Common myeloid progenitor, CD34-positive (primary cell): Measurements from ENCODE around the gene ANKRD42.
"Not testable (repeated sequence)": the region's sequence is repeated elsewhere in the genome, so short reads cannot be mapped to it uniquely, and the experiment has no call there.

Experiments used
- CTCF ChIA-PET: fragments of 350-600 bp; sonication (Branson Sonifier 250); formaldehyde crosslinking; loops from one replicate; lab custom pipeline; 2021; ENCODE audit warnings: antibody characterized with exemption; lab: Charles Lee
- POLR2A ChIA-PET: fragments of 350-600 bp; sonication (Branson Sonifier 250); formaldehyde crosslinking; loops from one replicate; lab custom pipeline; 2021; ENCODE audit warnings: antibody characterized with exemption; lab: Charles Lee
- DNase-seq, 3 donors: peaks; one replicate each; pipeline versions ENCODE4 v3.0.0 to v3.0.0-alpha.2; 2013
- H3K27ac ChIP-seq, 2 experiments: 1 replicate in 1 of 2; 2 replicates in 1 of 2; pipeline ENCODE4 v1.7.0; 2013; ENCODE audit warnings: inconsistent platforms in 2 of 2, low read length in 2 of 2, mild to moderate bottlenecking in 2 of 2, low read depth in 1 of 2, moderate library complexity in 1 of 2; ENCODE audit not compliant: severe bottlenecking in 2 of 2, insufficient read depth in 1 of 2, poor library complexity in 1 of 2
- H3K27me3 ChIP-seq, 5 experiments: replicated peaks in 2 of 5; 1 replicate in 3 of 5; 2 replicates in 2 of 5; pipeline versions ENCODE4 v1.6.1 to v1.7.0; 2013; ENCODE audit warnings: low read length in 4 of 5, mild to moderate bottlenecking in 2 of 5, moderate library complexity in 2 of 5, inconsistent platforms in 1 of 5; ENCODE audit not compliant: insufficient read depth in 5 of 5, control insufficient read depth in 4 of 5
- H3K36me3 ChIP-seq, 4 experiments: 1 replicate in 2 of 4; 2 replicates in 2 of 4; pipeline versions ENCODE4 v1.6.1 to v1.7.0; 2013; ENCODE audit warnings: low read length in 3 of 4, control low read depth in 1 of 4, mild to moderate bottlenecking in 1 of 4; ENCODE audit not compliant: control insufficient read depth in 4 of 4, insufficient read depth in 4 of 4
- H3K4me1 ChIP-seq, 4 experiments: 1 replicate in 3 of 4; 2 replicates in 1 of 4; pipeline versions ENCODE4 v1.6.1 to v1.7.1; 2013; ENCODE audit warnings: low read length in 3 of 4, mild to moderate bottlenecking in 3 of 4, control low read depth in 1 of 4, inconsistent platforms in 1 of 4, moderate library complexity in 1 of 4; ENCODE audit not compliant: control insufficient read depth in 4 of 4, insufficient read depth in 4 of 4; ENCODE audit errors: control extremely low read depth in 1 of 4
- H3K4me3 ChIP-seq, 7 experiments: 1 replicate in 4 of 7; 2 replicates in 3 of 7; pipeline versions ENCODE4 v1.5.1 to v1.7.0; 2013; ENCODE audit warnings: mild to moderate bottlenecking in 7 of 7, low read length in 6 of 7, moderate library complexity in 6 of 7, inconsistent platforms in 2 of 7, low read depth in 2 of 7, control low read depth in 1 of 7; ENCODE audit not compliant: insufficient read depth in 4 of 7, control insufficient read depth in 1 of 7; ENCODE audit errors: extremely low read depth in 1 of 7
- H3K9me3 ChIP-seq, 5 experiments: 1 replicate in 4 of 5; 2 replicates in 1 of 5; pipeline versions ENCODE4 v1.6.1 to v1.7.1; 2013; ENCODE audit warnings: low read length in 4 of 5, mild to moderate bottlenecking in 2 of 5, inconsistent platforms in 1 of 5, low read depth in 1 of 5, moderate library complexity in 1 of 5; ENCODE audit not compliant: control insufficient read depth in 4 of 5, insufficient read depth in 2 of 5; ENCODE audit errors: control extremely low read depth in 1 of 5
- WGBS: methylation state at CpG from one replicate; pipeline ENCODE4 v1.1.5; 2013; ENCODE audit not compliant: insufficient coverage; 5-methylcytosine and 5-hydroxymethylcytosine counted together

ANKRD42 gene

DNA sequence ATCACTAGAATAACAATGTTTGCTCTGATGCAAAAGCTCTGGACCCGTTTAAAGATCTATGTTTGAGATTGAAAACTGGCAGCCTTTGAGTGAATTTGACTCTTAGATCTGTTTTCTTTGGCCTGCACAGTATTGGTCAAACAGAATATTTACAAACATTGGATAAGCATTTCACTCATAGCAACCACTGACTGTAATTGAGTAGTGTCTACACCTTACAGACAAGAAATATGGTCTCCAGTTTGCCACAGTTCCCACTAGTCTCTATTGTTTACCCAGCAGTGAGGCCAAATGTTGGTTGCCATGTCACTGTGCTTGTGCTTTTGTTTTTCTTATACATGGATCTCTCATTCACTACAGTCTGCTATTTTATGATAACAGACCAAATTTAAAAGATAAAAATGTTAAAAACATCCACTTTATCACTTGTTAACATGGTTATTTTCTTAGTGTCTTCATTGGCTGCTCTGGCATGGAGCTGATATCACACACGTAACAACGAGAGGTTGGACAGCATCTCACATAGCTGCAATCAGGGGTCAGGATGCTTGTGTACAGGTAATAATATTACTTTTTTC lies 12.2 kb downstream of the ANKRD42 start:
- H3K27me3 ChIP-seq = no peaks in the 10 kb centered on the region
- H3K4me3 ChIP-seq = no peak overlapping the region
- no CpG with 5 or more reads among the region's 3 CpGs for WGBS
- DNase-seq = peak in 1 of 3 donors; percentile 14
- no peak overlapping the region for H3K27ac ChIP-seq
- POLR2A ChIA-PET = no interaction called here
- H3K4me1 ChIP-seq = no peaks in the 10 kb centered on the region
- H3K9me3 ChIP-seq = no peaks in the 10 kb centered on the region
- H3K36me3 ChIP-seq = peaks cover 0 to 7% (median 3%) of the 10 kb centered on the region in 4 experiments
- CTCF ChIA-PET = interaction anchor here (1.4 kb wide), 1 partner anchor 47 kb away, joined by 3 read pairs; no protein-coding TSS in a partner anchor

DNA sequence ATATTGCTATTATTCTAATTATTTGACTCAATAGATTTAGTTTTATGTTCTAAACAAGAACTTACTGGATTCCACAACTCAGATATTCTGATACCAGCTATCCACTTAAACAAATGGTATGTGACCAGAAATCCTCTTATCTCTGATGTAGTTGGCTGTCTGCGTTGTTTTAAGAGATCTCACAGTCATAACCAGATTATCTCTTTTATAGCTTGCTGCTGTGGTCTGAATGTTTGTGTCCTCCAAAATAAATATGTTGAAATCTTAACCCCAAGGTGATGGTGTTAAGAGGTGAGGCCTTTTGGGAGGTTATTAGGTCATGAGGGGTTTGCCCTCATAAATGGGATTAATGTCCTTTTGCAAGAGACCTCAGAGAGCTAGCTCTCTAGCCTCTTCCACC lies 12.7 kb downstream of the ANKRD42 start:
- CTCF ChIA-PET = interaction anchor here (1.4 kb wide), 2 partner anchors 12 to 47 kb away, joined by 3 to 4 read pairs; no protein-coding TSS in a partner anchor
- H3K4me1 ChIP-seq = no peaks in the 10 kb centered on the region
- DNase-seq = no peak
- no CpG with 5 or more reads among the region's 1 CpG for WGBS
- no peak overlapping the region for H3K27ac ChIP-seq
- H3K36me3 ChIP-seq = peaks cover 0 to 9% (median 3%) of the 10 kb centered on the region in 4 experiments
- no peaks in the 10 kb centered on the region for H3K9me3 ChIP-seq
- H3K27me3 ChIP-seq = no peaks in the 10 kb centered on the region
- H3K4me3 ChIP-seq = no peak overlapping the region
- POLR2A ChIA-PET = no interaction called here

DNA sequence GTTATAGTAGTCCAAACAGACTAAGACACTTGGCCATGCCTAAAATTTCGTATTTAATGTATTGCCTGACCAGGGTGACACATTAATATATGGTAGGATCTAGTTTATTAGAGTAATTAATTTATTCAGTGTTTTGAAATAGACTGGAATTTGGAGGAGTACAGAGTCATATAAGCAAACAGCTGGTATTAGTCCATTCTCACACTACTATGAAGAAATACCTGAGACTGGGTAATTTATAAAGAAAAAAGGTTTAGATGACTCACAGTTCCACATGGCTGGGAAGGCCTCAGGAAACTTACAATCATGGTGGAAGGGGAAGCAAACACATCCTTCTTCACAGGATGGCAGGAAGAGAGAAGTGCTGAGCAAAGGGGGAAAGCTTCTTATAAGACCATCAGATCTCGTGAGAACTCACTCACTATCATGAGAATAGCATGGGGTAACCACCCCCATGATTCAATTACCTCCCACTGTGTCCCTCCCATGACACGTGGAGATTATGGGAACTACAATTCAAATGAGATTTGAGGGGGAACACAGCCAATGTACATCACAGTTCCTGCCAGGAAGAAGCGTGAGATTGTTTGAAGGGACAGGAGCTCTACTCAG lies 13.4 kb downstream of the ANKRD42 start:
- H3K27ac ChIP-seq, H3K4me3 ChIP-seq, POLR2A ChIA-PET, DNase-seq, H3K36me3 ChIP-seq, H3K9me3 ChIP-seq, H3K27me3 ChIP-seq, H3K4me1 ChIP-seq: not testable (repeated sequence)
- no CpG with 5 or more reads among the region's 4 CpGs for WGBS
- CTCF ChIA-PET = interaction anchor here (1.4 kb wide), 2 partner anchors 12 to 46 kb away, joined by 3 to 4 read pairs; no protein-coding TSS in a partner anchor

DNA sequence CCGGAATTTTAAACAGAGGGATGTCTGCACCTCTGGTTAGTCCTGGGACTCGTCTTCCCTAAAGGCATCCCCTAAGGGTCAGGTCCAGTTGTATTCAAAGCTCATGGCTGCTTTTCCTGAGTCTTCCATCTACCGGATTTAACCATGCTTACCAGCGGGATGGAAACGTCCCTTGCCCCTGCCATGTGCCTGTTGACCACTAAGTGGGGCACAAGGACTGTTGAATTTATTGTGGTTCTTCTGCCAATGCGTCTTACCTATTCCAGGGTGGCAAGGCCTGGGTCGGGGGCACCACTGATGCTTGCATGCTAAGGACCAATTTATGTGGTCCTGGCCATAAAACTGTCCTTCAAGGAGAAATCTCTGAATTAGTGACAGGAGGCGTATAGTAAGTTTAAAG lies 25.6 kb downstream of the ANKRD42 start:
- POLR2A ChIA-PET = no interaction called here
- CTCF ChIA-PET = no interaction called here
- Histone ChIP-seq H3K9me3 (no peaks in the 10 kb centered on the region), H3K27ac (no peak overlapping the region), H3K4me3 (no peak overlapping the region), H3K36me3 (no peaks in the 10 kb centered on the region), H3K4me1 (no peaks in the 10 kb centered on the region), H3K27me3 (no peaks in the 10 kb centered on the region)
- 79% methylated on average over 5 of the region's 8 CpGs for WGBS
- no peak for DNase-seq

DNA sequence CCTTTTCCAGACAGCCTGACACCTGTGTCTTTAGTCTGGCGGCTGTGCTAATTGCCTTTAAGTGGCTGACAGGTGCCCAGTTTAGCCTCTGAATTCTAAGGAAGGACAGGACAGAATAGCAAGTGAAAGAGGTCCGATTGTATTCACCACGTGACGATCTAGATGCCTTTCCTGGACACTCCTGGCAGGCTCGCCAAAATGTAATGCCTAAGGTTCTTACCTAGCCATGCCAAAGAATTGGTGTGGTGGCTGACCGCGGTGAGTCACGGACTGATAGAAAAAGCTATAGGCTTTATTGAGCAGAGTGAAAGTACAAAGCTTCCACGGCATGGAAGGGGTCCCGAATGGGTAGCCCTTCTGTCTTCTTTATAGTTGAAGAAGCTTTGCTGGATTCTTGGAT lies 26.7 kb downstream of the ANKRD42 start:
- WGBS = 93% methylated on average over 7 of the region's 10 CpGs
- no peak overlapping the region for H3K4me3 ChIP-seq
- no peaks in the 10 kb centered on the region for H3K4me1 ChIP-seq
- CTCF ChIA-PET = no interaction called here
- no peak for DNase-seq
- H3K27ac ChIP-seq = no peak overlapping the region
- H3K36me3 ChIP-seq = no peaks in the 10 kb centered on the region
- no peaks in the 10 kb centered on the region for H3K27me3 ChIP-seq
- POLR2A ChIA-PET = interaction anchor here (0.6 to 1.0 kb wide), 2 partner anchors 10 to 49 kb away, joined by 3 read pairs; no protein-coding TSS in a partner anchor
- H3K9me3 ChIP-seq = no peaks in the 10 kb centered on the region

DNA sequence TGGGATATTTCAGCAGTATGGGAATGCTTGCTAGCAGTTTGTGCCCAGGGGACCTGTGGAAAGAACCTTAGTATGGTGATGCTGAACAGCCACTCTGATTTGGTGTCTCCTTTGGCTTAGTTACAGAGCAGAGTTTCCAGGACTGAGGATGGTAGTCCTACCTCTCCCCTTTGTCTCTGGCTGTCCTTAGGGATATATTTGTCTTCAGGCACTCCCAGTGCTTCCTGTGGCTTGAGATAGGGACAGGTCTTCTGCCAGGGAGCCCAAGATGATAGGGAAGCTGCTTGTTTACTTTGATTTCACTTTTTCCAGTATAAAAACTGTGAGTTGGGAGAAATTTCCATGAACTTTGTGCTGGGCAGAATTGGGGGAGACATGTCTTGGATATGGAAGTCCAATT lies 28.2 kb downstream of the ANKRD42 start:
- Histone ChIP-seq H3K4me1 (no peaks in the 10 kb centered on the region), H3K36me3 (no peaks in the 10 kb centered on the region), H3K27me3 (no peaks in the 10 kb centered on the region), H3K27ac (no peak overlapping the region), H3K9me3 (no peaks in the 10 kb centered on the region), H3K4me3 (no peak overlapping the region)
- DNase-seq = no peak
- CTCF ChIA-PET = no interaction called here
- POLR2A ChIA-PET = no interaction called here

DNA sequence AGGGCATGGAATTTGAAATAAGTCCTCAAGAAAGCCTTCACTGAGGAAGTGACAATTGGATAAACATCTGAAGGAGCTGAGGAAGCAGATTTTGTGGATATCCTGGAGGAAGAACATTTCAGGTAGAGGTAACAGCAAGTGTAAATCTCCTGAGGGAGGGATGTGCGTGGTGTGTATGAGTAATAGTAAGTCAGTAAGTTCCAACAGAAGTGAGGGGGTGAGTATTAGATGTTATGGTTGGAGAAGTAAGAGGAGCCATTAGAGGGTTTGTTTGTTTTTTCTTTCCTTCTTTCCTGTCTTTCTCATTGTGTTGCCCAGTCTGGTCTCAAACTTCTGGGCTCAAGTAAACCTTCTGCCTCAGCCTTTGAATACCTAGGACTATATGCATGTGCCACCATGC lies 29.0 kb downstream of the ANKRD42 start:
- Histone ChIP-seq H3K36me3 (no peaks in the 10 kb centered on the region), H3K9me3 (no peaks in the 10 kb centered on the region), H3K27me3 (no peaks in the 10 kb centered on the region), H3K27ac (no peak overlapping the region), H3K4me3 (no peak overlapping the region), H3K4me1 (no peaks in the 10 kb centered on the region)
- WGBS = 86% methylated on average over 1 of the region's 1 CpG
- DNase-seq = no peak
- ChIA-PET POLR2A (no interaction called here), CTCF (no interaction called here)
